Ishikawa (cell line): ENCODE measurements around the gene DDI2.

Source experiments
- CEBPB ChIP-seq: IDR thresholded peaks from 2 replicates; pipeline ENCODE4 v1.6.1; 2012
- CREB1 ChIP-seq: IDR thresholded peaks from 2 replicates; pipeline ENCODE4 v1.6.1; 2012; ENCODE audit warnings: low read depth
- EGR1 ChIP-seq: IDR thresholded peaks from 2 replicates; pipeline ENCODE4 v1.6.1; 2012
- EP300 ChIP-seq: IDR thresholded peaks from 2 replicates; pipeline ENCODE4 v1.6.1; 2012; ENCODE audit warnings: borderline replicate concordance
- FOXM1 ChIP-seq: IDR thresholded peaks from 2 replicates; pipeline ENCODE4 v1.6.1; 2012; ENCODE audit warnings: low read depth, borderline replicate concordance
- MAX ChIP-seq: IDR thresholded peaks from 2 replicates; pipeline ENCODE4 v1.6.1; 2012
- NFIC ChIP-seq: IDR thresholded peaks from 2 replicates; pipeline ENCODE4 v1.6.1; 2012
- RAD21 ChIP-seq: IDR thresholded peaks from 2 replicates; pipeline ENCODE4 v1.6.1; 2012; ENCODE audit warnings: low read depth
- REST ChIP-seq: IDR thresholded peaks from 2 replicates; pipeline ENCODE4 v1.6.1; 2012; ENCODE audit warnings: low read depth, mild to moderate bottlenecking
- TAF1 ChIP-seq: IDR thresholded peaks from 2 replicates; pipeline ENCODE4 v1.6.1; 2012; ENCODE audit warnings: low read depth, mild to moderate bottlenecking
- TCF12 ChIP-seq: IDR thresholded peaks from 2 replicates; pipeline ENCODE4 v1.6.1; 2012; ENCODE audit warnings: low read depth
- TEAD4 ChIP-seq: IDR thresholded peaks from 2 replicates; pipeline ENCODE4 v1.6.1; 2012
- YY1 ChIP-seq: IDR thresholded peaks from 2 replicates; pipeline ENCODE4 v1.6.1; 2012; ENCODE audit warnings: low read depth
- ZBTB7A ChIP-seq: IDR thresholded peaks from 2 replicates; pipeline ENCODE4 v1.6.1; 2012; ENCODE audit warnings: low read depth
- TF ChIP-seq, protein P1 (sequence below): IDR thresholded peaks from 2 replicates; pipeline ENCODE4 v1.6.1; 2012

Gene DDI2

DNA sequence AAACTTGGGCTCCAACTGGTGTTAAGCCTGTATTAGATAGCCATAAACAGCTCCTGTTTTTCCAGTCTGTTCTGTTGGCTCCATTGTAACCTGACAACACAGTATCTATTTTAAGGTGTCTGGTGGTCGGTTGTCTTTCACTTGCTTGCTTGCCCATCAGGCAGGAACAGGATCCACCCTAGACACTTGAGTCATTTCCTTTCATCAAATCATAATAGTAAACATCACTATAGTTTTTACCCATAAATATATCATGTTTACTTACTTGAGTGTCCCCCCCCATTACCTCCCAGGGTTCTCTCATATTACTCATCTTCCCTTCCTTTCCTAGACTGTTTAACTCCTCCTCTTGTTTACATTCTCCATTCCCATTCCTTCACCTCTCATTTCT is 2.9 kb downstream of the DDI2 start:
- TF ChIP-seq, protein P1, sequence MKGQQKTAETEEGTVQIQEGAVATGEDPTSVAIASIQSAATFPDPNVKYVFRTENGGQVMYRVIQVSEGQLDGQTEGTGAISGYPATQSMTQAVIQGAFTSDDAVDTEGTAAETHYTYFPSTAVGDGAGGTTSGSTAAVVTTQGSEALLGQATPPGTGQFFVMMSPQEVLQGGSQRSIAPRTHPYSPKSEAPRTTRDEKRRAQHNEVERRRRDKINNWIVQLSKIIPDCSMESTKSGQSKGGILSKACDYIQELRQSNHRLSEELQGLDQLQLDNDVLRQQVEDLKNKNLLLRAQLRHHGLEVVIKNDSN: no peak
- TF ChIP-seq EP300: no peak
- no peak for TF ChIP-seq MAX
- no peak for TF ChIP-seq EGR1
- no peak for TF ChIP-seq CREB1
- no peak for TF ChIP-seq REST
- TF ChIP-seq TEAD4: no peak
- no peak for TF ChIP-seq TAF1
- no peak for TF ChIP-seq RAD21
- TF ChIP-seq NFIC: no peak
- no peak for TF ChIP-seq YY1
- no peak for TF ChIP-seq ZBTB7A
- no peak for TF ChIP-seq CEBPB
- TF ChIP-seq TCF12: no peak
- TF ChIP-seq FOXM1: no peak

- TF ChIP-seq NFIC (no peak), TEAD4 (no peak), EP300 (no peak), MAX (no peak), CEBPB (no peak), YY1 (no peak), RAD21 (no peak), TAF1 (no peak), CREB1 (no peak), ZBTB7A (no peak), TCF12 (no peak), EGR1 (no peak), REST (no peak), FOXM1 (no peak)
- TF ChIP-seq, protein P1: no peak
Observed at GRCh38 chr1:15620902-15621682, 3.8 kb downstream of the DDI2 start.

DNA sequence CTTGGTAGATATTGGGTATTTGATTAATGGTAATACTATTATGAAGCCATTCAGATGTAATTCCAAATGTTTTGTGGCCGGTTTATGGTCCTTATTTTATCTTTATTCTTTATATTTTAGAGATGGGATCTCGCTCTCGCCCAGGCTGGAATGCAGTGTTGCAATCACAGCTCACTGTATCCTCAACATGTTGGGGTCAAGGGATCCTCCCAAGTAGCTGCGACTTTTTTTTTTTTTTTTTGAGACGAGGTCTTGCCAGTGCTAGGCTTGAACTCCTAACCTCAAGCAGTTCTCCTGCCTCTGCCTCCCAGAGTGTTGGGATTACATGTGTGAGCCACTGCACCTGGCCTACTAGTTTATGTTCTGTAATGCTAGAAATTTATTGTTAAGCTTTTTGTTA is 4.7 kb downstream of the DDI2 start:
- TF ChIP-seq EP300 (no peak), CREB1 (no peak), NFIC (no peak), ZBTB7A (no peak), CEBPB (no peak), RAD21 (no peak), YY1 (no peak), EGR1 (no peak), MAX (no peak), TCF12 (no peak), FOXM1 (no peak)
- TF ChIP-seq, protein P1: no peak

GRCh38 chr1:15622712-15623373 is 5.6 kb downstream of the DDI2 start:
- TF ChIP-seq YY1: no peak

GRCh38 chr1:15623435-15623834 is 6.2 kb downstream of the DDI2 start:
- TF ChIP-seq RAD21 (no peak), EP300 (no peak), REST (no peak), EGR1 (no peak), ZBTB7A (no peak), MAX (no peak), NFIC (no peak), CEBPB (no peak), TCF12 (no peak)
